ENCODE data around the gene CGGBP1. TPM values are rescaled to one million over a fixed set of nuclear protein-coding genes. Genes with fewer than 3 reads are reported as not detected.
"Not testable (repeated sequence)": the region's sequence is repeated elsewhere in the genome, so short reads cannot be mapped to it uniquely, and the experiment has no call there.

Gene CGGBP1
- total RNA-seq, 1 donor from 2014 or later, result 53.4 TPM

DNA sequence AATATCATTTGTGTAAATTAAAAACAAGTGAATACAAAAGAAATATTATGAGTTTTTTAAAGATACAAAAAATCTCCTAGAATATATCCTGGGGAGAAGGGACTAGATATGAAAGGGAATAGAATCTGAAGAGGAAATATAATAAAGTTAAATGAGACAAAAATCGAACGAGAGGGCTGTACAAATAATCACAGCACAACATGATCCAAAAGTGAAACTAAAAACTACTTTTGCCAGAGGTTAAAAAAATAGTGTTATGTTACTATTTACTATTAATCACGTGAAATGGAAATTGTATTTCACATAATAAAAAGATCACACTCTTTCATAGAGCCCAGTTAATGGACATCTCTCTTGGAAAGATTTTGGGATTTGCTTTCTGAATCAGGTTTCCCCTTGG is 28.6 kb downstream of the CGGBP1 start:
- Histone ChIP-seq H3K4me3 (ENCODE audit: low read depth, low read length) (no peak overlapping the region), H3K27me3 (ENCODE audit: control insufficient read depth, insufficient read depth, low read length) (no peaks in the 10 kb centered on the region), H3K36me3 (ENCODE audit: control insufficient read depth, insufficient read depth, low read length) (no peaks in the 10 kb centered on the region)
- no peak for TF ChIP-seq CTCF (IDR thresholded peaks at IDR 0.05; ENCODE audit: insufficient read depth, low read length, poor library complexity, severe bottlenecking)
- no peak for DNase-seq (ENCODE audit: low read depth)

DNA sequence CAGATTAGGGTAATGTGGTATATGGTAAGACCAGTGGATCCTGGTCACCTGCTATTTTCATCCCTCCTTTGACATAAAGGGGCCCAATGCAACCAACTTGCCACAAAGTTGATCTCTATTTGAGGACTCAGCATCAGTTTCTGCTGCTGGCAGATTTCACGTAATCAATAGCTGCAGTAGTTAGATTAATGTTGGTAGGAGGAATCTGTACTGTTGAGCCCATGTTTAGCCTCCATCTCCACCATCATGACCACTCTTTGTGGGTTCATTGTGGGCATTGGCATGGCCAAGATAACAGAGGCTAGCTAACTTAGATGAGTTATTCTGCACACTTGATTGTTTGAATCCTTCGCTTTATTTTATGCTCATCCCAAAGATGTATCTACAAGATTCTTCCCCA is 29.9 kb downstream of the CGGBP1 start:
- no peak for DNase-seq (ENCODE audit: low read depth)
- Histone ChIP-seq H3K4me3 (ENCODE audit: low read depth, low read length) (no peak overlapping the region), H3K27me3 (ENCODE audit: control insufficient read depth, insufficient read depth, low read length) (no peaks in the 10 kb centered on the region), H3K36me3 (ENCODE audit: control insufficient read depth, insufficient read depth, low read length) (no peaks in the 10 kb centered on the region)
- no peak for TF ChIP-seq CTCF (IDR thresholded peaks at IDR 0.05; ENCODE audit: insufficient read depth, low read length, poor library complexity, severe bottlenecking)

GRCh38 chr3:88025001-88025552 is 33.7 kb downstream of the CGGBP1 start:
- TF ChIP-seq CTCF (IDR thresholded peaks at IDR 0.05; ENCODE audit: insufficient read depth, low read length, poor library complexity, severe bottlenecking), result no peak
- Histone ChIP-seq H3K36me3 (ENCODE audit: control insufficient read depth, insufficient read depth, low read length) (no peaks in the 10 kb centered on the region), H3K4me3 (ENCODE audit: low read depth, low read length) (no peak overlapping the region), H3K27me3 (ENCODE audit: control insufficient read depth, insufficient read depth, low read length) (no peaks in the 10 kb centered on the region)
- DNase-seq (ENCODE audit: low read depth), result no peak

DNA sequence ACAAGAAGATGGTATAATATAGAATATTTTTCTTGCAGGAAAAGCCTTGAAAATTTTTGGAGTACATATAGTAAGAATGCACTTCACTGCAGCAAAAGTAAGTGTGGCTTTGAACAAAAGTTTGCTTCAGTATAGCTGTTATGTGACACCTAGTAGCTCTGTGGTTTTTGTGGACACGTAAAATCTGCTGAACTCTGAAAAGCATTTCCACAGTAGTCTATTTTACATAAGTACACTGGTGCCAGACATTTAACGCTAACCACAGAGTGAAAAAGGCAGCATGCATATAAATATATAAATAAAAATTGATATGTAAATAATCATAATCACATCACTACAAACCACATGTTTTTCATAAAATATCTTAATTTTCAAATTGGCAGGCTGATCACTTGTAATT is 39.8 kb downstream of the CGGBP1 start:
- Histone ChIP-seq H3K27me3 (ENCODE audit: control insufficient read depth, insufficient read depth, low read length) (no peaks in the 10 kb centered on the region), H3K4me3 (ENCODE audit: low read depth, low read length) (no peak overlapping the region), H3K36me3 (ENCODE audit: control insufficient read depth, insufficient read depth, low read length) (no peaks in the 10 kb centered on the region)
- TF ChIP-seq CTCF (IDR thresholded peaks at IDR 0.05; ENCODE audit: insufficient read depth, low read length, poor library complexity, severe bottlenecking), result no peak
- DNase-seq (ENCODE audit: low read depth), result no peak

- not testable (repeated sequence) for H3K4me3 ChIP-seq (ENCODE audit: low read depth, low read length); H3K36me3 ChIP-seq (ENCODE audit: control insufficient read depth, insufficient read depth, low read length); H3K27me3 ChIP-seq (ENCODE audit: control insufficient read depth, insufficient read depth, low read length); DNase-seq (ENCODE audit: low read depth)
Measured at GRCh38 chr3:88015656-88016055, 43.1 kb downstream of the CGGBP1 start.

DNA sequence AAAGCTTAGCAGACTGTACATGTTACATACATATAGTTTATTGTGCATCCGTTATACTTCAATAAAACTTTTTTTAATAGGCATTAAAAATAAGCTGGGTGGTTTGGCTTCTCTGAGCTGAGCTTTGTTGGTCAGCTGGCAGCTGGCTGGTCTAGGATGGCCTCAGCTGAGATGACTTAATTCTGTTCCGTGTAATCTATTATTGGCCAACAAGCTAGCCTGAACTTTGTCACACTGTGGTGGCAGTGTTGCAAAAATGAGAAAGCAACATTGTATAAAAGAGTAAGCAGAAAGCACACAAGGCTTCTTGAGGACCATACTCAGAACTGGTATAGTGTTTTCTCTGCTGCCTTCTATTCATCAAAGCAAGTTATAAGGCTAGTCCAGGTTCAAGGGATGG is 45.2 kb downstream of the CGGBP1 start:
- no peak overlapping the region for H3K4me3 ChIP-seq (ENCODE audit: low read depth, low read length)
- no peak for DNase-seq (ENCODE audit: low read depth)
- H3K27me3 ChIP-seq (ENCODE audit: control insufficient read depth, insufficient read depth, low read length), result no peaks in the 10 kb centered on the region
- TF ChIP-seq CTCF (IDR thresholded peaks at IDR 0.05; ENCODE audit: insufficient read depth, low read length, poor library complexity, severe bottlenecking), result no peak
- H3K36me3 ChIP-seq (ENCODE audit: control insufficient read depth, insufficient read depth, low read length), result no peaks in the 10 kb centered on the region
